Osteocyte (in vitro differentiated cells): ENCODE data around the gene CXCL17. TPM values are rescaled to one million over a fixed set of nuclear protein-coding genes. Genes with fewer than 3 reads are reported as not detected.

ENCODE experiments used
- DNase-seq: peaks from one replicate; pipeline ENCODE4 v3.0.0; 2021; ENCODE audit warnings: mixed read lengths; ENCODE audit not compliant: unreplicated experiment; ENCODE audit errors: extremely low spot score
- H3K27ac Mint-ChIP-seq: one replicate; pipeline ENCODE4 v1.8.0; 2021; ENCODE audit warnings: mild to moderate bottlenecking, mixed read lengths; ENCODE audit not compliant: unreplicated experiment
- H3K27me3 Mint-ChIP-seq: one replicate; pipeline ENCODE4 v1.8.0; 2021; ENCODE audit warnings: mixed read lengths; ENCODE audit not compliant: unreplicated experiment
- H3K36me3 Mint-ChIP-seq: one replicate; pipeline ENCODE4 v1.8.0; 2021; ENCODE audit warnings: mixed read lengths; ENCODE audit not compliant: unreplicated experiment
- H3K4me1 Mint-ChIP-seq: one replicate; pipeline ENCODE4 v1.8.0; 2021; ENCODE audit warnings: mixed read lengths; ENCODE audit not compliant: unreplicated experiment
- H3K4me3 Mint-ChIP-seq: one replicate; pipeline ENCODE4 v1.8.0; 2021; ENCODE audit warnings: mild to moderate bottlenecking, moderate library complexity, mixed read lengths; ENCODE audit not compliant: unreplicated experiment
- H3K9me3 Mint-ChIP-seq: one replicate; pipeline ENCODE4 v1.8.0; 2021; ENCODE audit warnings: mixed read lengths; ENCODE audit not compliant: unreplicated experiment
- CTCF ChIP-seq: fragments of 200-600 bp; sonication (generic); IDR thresholded peaks from 2 replicates; pipeline ENCODE4 v1.5.0; 2021; ENCODE audit warnings: antibody characterized with exemption, mild to moderate bottlenecking, moderate library complexity
- total RNA-seq: library from RNA; stranded (reverse); gene quantifications from 2 replicates; pipeline ENCODE4 v1.2.1, GENCODE V29; 2021

CXCL17 gene
- total RNA-seq, 1 donor from 2014 or later: not detected

- H3K4me3 Mint-ChIP-seq: no peak overlapping the region
- no peaks in the 10 kb centered on the region for H3K36me3 Mint-ChIP-seq
- no peaks in the 10 kb centered on the region for H3K9me3 Mint-ChIP-seq
- no peak overlapping the region for H3K27ac Mint-ChIP-seq
- no peak for DNase-seq
- no peak for TF ChIP-seq CTCF
- peaks cover 2% of the 10 kb centered on the region for H3K27me3 Mint-ChIP-seq
- peaks cover 15% of the 10 kb centered on the region for H3K4me1 Mint-ChIP-seq
These were observed 11.3 kb downstream of the CXCL17 start for GRCh38 chr19:42431486-42431885.

- no peaks in the 10 kb centered on the region for H3K36me3 Mint-ChIP-seq
- peaks cover 5% of the 10 kb centered on the region for H3K4me1 Mint-ChIP-seq
- TF ChIP-seq CTCF: no peak
- no peak overlapping the region for H3K4me3 Mint-ChIP-seq
- H3K27me3 Mint-ChIP-seq: peaks cover 2% of the 10 kb centered on the region
- H3K27ac Mint-ChIP-seq: no peak overlapping the region
- no peak for DNase-seq
- no peaks in the 10 kb centered on the region for H3K9me3 Mint-ChIP-seq
These were observed 14.1 kb downstream of the CXCL17 start for GRCh38 chr19:42428676-42429075.

- DNase-seq: no peak
- no peaks in the 10 kb centered on the region for H3K9me3 Mint-ChIP-seq
These were observed 15.4 kb downstream of the CXCL17 start, which contains the start of gene LIPE for GRCh38 chr19:42427313-42427712. Gene LIPE, minus strand, starts transcription at chr19:42427388. Its CDS starts 239 bp downstream, at chr19:42427149.

GRCh38 chr19:42426643-42427042 lies 16.1 kb downstream of the CXCL17 start:
- Mint-ChIP-seq H3K4me1 (peaks cover 17% of the 10 kb centered on the region), H3K9me3 (no peaks in the 10 kb centered on the region), H3K27me3 (peaks cover 2% of the 10 kb centered on the region), H3K4me3 (no peak overlapping the region), H3K36me3 (no peaks in the 10 kb centered on the region), H3K27ac (no peak overlapping the region)
- no peak for DNase-seq
- TF ChIP-seq CTCF: no peak

More at GRCh38 chr19:42427313-42427712, 15.4 kb downstream of the CXCL17 start, which contains the start of gene LIPE:
- TF ChIP-seq CTCF: no peak
- Mint-ChIP-seq H3K4me1 (peaks cover 11% of the 10 kb centered on the region), H3K4me3 (no peak within 1 kb of the TSS), H3K27ac (no peak within 1 kb of the TSS), H3K36me3 (no peaks in the 10 kb centered on the region), H3K27me3 (peaks cover 2% of the 10 kb centered on the region)

GRCh38 chr19:42424712-42425131 lies 18.0 kb downstream of the CXCL17 start:
- TF ChIP-seq CTCF: peak; percentile 32
- H3K4me3 Mint-ChIP-seq: no peak overlapping the region
- H3K4me1 Mint-ChIP-seq: peaks cover 22% of the 10 kb centered on the region
- H3K36me3 Mint-ChIP-seq: no peaks in the 10 kb centered on the region
- H3K27me3 Mint-ChIP-seq: no peaks in the 10 kb centered on the region
- no peak for DNase-seq
- H3K27ac Mint-ChIP-seq: no peak overlapping the region
- no peaks in the 10 kb centered on the region for H3K9me3 Mint-ChIP-seq
